HCT116 (cell line): ENCODE results near the gene CLEC4A.
"Not testable (repeated sequence)": the region's sequence is repeated elsewhere in the genome, so short reads cannot be mapped to it uniquely, and the experiment has no call there.

Experiments used
- EZH2 ChIP-seq: fragments of 200-600 bp; sonication (generic); IDR thresholded peaks from 2 replicates; pipeline ENCODE4 v1.6.1; 2017; ENCODE audit warnings: antibody characterized with exemption, mixed run types
- EZH2phosphoT487 ChIP-seq: fragments of 200-600 bp; IDR thresholded peaks from 2 replicates; pipeline ENCODE4 v1.6.1; 2018; ENCODE audit warnings: antibody characterized with exemption, borderline replicate concordance
- JUND ChIP-seq: IDR thresholded peaks from 2 replicates; pipeline ENCODE4 v1.6.1; 2012
- POLR2A ChIP-seq: IDR thresholded peaks from 2 replicates; pipeline ENCODE4 v1.7.0; 2011; ENCODE audit warnings: borderline replicate concordance; ENCODE audit not compliant: insufficient read depth, insufficient read length; ENCODE audit errors: extremely low read depth
- POLR2AphosphoS5 ChIP-seq: IDR thresholded peaks from 2 replicates; pipeline ENCODE4 v1.6.1; 2011; ENCODE audit warnings: mild to moderate bottlenecking, low read depth, low read length, moderate library complexity
- RAD21 ChIP-seq: IDR thresholded peaks from 2 replicates; pipeline ENCODE4 v1.6.1; 2012; ENCODE audit warnings: low read depth, mild to moderate bottlenecking
- REST ChIP-seq: IDR thresholded peaks from 2 replicates; pipeline ENCODE4 v1.6.1; 2012; ENCODE audit warnings: low read depth
- SP1 ChIP-seq: IDR thresholded peaks from 2 replicates; pipeline ENCODE4 v1.6.1; 2012; ENCODE audit warnings: low read depth
- YY1 ChIP-seq: IDR thresholded peaks from 2 replicates; pipeline ENCODE4 v1.6.1; 2011; ENCODE audit warnings: low read length, low read depth, moderate library complexity, mild to moderate bottlenecking; ENCODE audit not compliant: insufficient replicate concordance; ENCODE audit errors: extremely low read depth
- ZNF274 ChIP-seq: fragments of 200-500 bp; sonication (Bioruptor generic); IDR thresholded peaks from 2 replicates; pipeline ENCODE4 v1.6.1; 2014; ENCODE audit warnings: mild to moderate bottlenecking, low read depth, low read length, inconsistent platforms
- TF ChIP-seq, protein P1 (sequence below), 3 experiments: fragments of 200-600 bp in 1 of 3; sonication (generic) in 1 of 3; IDR thresholded peaks in 2 of 3; conservative IDR thresholded peaks in 1 of 3; 2 replicates each; pipeline ENCODE4 v1.5.1; 2012 to 2017; ENCODE audit warnings: low read depth in 2 of 3, low read length in 2 of 3, antibody characterized with exemption in 1 of 3, borderline replicate concordance in 1 of 3, control low read depth in 1 of 3, mild to moderate bottlenecking in 1 of 3, mixed read lengths in 1 of 3, mixed run types in 1 of 3, moderate library complexity in 1 of 3; ENCODE audit not compliant: insufficient read depth in 1 of 3
- TF ChIP-seq, protein P2 (sequence below): IDR thresholded peaks from 2 replicates; pipeline ENCODE4 v1.6.1; 2011; ENCODE audit warnings: mild to moderate bottlenecking, low read length, moderate library complexity; ENCODE audit not compliant: insufficient replicate concordance; ENCODE audit errors: extremely low read depth

- TF ChIP-seq POLR2A, EZH2, JUND, REST, EZH2phosphoT487, RAD21, ZNF274, SP1, YY1, POLR2AphosphoS5: not testable (repeated sequence)
- TF ChIP-seq, protein P1, sequence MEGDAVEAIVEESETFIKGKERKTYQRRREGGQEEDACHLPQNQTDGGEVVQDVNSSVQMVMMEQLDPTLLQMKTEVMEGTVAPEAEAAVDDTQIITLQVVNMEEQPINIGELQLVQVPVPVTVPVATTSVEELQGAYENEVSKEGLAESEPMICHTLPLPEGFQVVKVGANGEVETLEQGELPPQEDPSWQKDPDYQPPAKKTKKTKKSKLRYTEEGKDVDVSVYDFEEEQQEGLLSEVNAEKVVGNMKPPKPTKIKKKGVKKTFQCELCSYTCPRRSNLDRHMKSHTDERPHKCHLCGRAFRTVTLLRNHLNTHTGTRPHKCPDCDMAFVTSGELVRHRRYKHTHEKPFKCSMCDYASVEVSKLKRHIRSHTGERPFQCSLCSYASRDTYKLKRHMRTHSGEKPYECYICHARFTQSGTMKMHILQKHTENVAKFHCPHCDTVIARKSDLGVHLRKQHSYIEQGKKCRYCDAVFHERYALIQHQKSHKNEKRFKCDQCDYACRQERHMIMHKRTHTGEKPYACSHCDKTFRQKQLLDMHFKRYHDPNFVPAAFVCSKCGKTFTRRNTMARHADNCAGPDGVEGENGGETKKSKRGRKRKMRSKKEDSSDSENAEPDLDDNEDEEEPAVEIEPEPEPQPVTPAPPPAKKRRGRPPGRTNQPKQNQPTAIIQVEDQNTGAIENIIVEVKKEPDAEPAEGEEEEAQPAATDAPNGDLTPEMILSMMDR (IDR thresholded peaks at IDR 0.05 in 2 of 3, conservative IDR thresholded peaks at IDR 0.05 in 1 of 3; ENCODE audit: borderline replicate concordance in 1 of 3, insufficient read depth in 1 of 3, low read depth in 2 of 3, low read length in 2 of 3) = not testable (repeated sequence)
- TF ChIP-seq, protein P2, sequence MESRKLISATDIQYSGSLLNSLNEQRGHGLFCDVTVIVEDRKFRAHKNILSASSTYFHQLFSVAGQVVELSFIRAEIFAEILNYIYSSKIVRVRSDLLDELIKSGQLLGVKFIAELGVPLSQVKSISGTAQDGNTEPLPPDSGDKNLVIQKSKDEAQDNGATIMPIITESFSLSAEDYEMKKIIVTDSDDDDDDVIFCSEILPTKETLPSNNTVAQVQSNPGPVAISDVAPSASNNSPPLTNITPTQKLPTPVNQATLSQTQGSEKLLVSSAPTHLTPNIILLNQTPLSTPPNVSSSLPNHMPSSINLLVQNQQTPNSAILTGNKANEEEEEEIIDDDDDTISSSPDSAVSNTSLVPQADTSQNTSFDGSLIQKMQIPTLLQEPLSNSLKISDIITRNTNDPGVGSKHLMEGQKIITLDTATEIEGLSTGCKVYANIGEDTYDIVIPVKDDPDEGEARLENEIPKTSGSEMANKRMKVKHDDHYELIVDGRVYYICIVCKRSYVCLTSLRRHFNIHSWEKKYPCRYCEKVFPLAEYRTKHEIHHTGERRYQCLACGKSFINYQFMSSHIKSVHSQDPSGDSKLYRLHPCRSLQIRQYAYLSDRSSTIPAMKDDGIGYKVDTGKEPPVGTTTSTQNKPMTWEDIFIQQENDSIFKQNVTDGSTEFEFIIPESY = not testable (repeated sequence)
Observed at GRCh38 chr12:8084351-8084750, 39.1 kb upstream of the CLEC4A start.
